ENCODE measurements around the gene RPL13A.

The RPL13A gene

GRCh38 chr19:49506575-49507105, 19.2 kb downstream of the RPL13A start:
- no peak for DNase-seq (ENCODE audit: low read depth, low spot score)

GRCh38 chr19:49507803-49508494, 20.5 kb downstream of the RPL13A start:
- no peak for DNase-seq (ENCODE audit: low read depth, low spot score)

GRCh38 chr19:49512970-49513745, 25.8 kb downstream of the RPL13A start:
- DNase-seq (ENCODE audit: low read depth, low spot score) = no peak

- no peak for DNase-seq (ENCODE audit: low read depth, low spot score)
Measured at GRCh38 chr19:49513746-49514118, 26.3 kb downstream of the RPL13A start.

- no peak for DNase-seq (ENCODE audit: low read depth, low spot score)
Measured at GRCh38 chr19:49514151-49514550, 26.7 kb downstream of the RPL13A start.

GRCh38 chr19:49515767-49516166, 28.4 kb downstream of the RPL13A start:
- DNase-seq (ENCODE audit: low read depth, low spot score) = no peak

- DNase-seq (ENCODE audit: low read depth, low spot score) = no peak
Measured at GRCh38 chr19:49518033-49518432, 30.6 kb downstream of the RPL13A start.

- DNase-seq (ENCODE audit: low read depth, low spot score) = no peak
Measured at GRCh38 chr19:49520705-49521319, 33.4 kb downstream of the RPL13A start.

GRCh38 chr19:49524812-49525455, 37.5 kb downstream of the RPL13A start:
- no peak for DNase-seq (ENCODE audit: low read depth, low spot score)

GRCh38 chr19:49528211-49528771, 40.9 kb downstream of the RPL13A start:
- no peak for DNase-seq (ENCODE audit: low read depth, low spot score)

GRCh38 chr19:49530708-49531107, 43.3 kb downstream of the RPL13A start:
- no peak for DNase-seq (ENCODE audit: low read depth, low spot score)

GRCh38 chr19:49533551-49534488, 46.4 kb downstream of the RPL13A start:
- no peak for DNase-seq (ENCODE audit: low read depth, low spot score)

GRCh38 chr19:49534632-49535385, 47.4 kb downstream of the RPL13A start:
- no peak for DNase-seq (ENCODE audit: low read depth, low spot score)

- DNase-seq (ENCODE audit: low read depth, low spot score) = no peak
Measured at GRCh38 chr19:49536921-49537462, 49.6 kb downstream of the RPL13A start.

GRCh38 chr19:49538643-49539042, 51.2 kb downstream of the RPL13A start:
- no peak for DNase-seq (ENCODE audit: low read depth, low spot score)

GRCh38 chr19:49539192-49539952, 52.0 kb downstream of the RPL13A start:
- DNase-seq (ENCODE audit: low read depth, low spot score) = no peak
